ENCODE results near the gene PACSIN2.

The PACSIN2 gene

DNA sequence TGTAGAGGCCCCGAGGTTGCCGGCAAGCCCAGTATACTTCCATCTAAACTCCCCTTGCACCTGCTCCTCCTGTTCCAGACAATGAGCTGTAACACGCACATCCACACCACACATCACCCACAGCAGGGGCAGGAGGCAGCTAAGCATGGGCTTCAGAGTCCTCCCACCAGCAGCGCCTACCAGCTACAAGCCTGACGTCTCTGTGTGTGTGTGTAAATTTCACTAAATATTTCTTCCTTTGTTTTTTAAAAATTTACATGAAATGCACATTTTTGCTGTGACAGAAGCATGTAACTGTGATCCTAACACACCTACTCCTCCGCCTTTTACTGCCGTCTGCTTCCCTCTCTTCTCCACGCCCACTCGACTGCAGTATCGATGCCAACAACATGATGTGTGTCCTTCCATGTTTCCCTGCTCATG, 29.4 kb upstream of the PACSIN2 start:
- no peak for TF ChIP-seq SP1 (IDR thresholded peaks at IDR 0.05)
- TF ChIP-seq FOXA1 (IDR thresholded peaks at IDR 0.05), result no peak
- TF ChIP-seq L3MBTL2 (conservative IDR thresholded peaks at IDR 0.05), result no peak
- no peak for TF ChIP-seq ELF4 (IDR thresholded peaks at IDR 0.05)
- CTCF ChIA-PET, result interaction anchor here (0.7 kb wide), 1 partner anchor 11 kb away, joined by 3 read pairs; no protein-coding TSS in a partner anchor
- no peak for DNase-seq (ENCODE audit: extremely low spot score)
- POLR2A ChIA-PET, result no interaction called here

DNA sequence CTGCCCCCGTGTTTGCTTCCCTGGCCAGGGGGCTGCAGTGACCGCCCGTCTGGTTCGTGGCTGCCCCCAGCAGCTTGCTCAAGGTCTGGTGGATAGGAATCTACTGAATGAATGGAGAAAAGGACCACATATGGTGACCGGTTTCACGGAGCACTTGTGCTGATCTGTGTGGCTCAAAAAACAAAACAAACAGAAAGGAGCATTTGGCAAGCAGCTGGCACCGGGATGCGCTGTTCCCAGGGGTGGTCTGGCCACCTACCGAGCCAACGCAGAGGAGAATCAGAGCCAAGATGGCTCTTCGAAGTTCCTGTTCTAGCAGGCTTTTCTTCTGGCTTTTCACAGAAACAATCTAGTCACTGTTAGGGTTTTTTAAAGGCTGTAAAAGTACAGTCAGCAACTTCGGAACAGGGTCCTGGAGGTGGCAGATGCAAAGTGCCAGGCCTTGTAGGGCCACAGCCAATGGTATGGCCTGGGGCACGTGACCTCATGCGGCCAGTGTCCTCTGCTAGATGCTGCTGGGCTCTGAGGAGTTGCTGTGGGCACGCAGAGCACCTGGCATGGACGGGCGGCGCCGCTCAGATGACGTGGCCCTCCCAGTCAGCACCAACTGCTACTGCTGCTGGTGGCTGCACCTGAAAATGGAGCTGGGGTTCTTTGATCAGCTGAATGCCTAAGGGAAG, 27.3 kb upstream of the PACSIN2 start:
- CTCF ChIA-PET, result no interaction called here

DNA sequence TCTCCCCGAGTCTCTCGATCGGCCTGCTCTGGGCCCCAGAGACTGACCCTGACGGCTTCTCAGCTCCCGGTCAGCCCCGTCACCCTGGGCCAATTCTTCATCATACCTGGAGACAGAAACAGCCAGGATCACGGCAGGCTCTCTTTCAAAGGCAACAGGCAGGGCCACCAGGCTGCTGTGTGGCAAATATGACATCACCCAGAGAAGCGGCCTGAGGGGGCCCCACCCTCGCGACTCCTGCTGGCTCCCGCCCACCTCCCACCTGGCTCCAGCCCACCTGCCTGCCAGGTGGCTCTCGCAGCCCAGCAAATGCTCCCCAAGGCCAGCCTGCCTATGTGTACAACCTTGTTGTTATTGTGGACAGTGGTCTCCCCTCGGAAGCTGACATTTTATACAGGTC, 24.9 kb upstream of the PACSIN2 start:
- CTCF ChIA-PET, result no interaction called here
- POLR2A ChIA-PET, result no interaction called here
- TF ChIP-seq ZNF384 (IDR thresholded peaks at IDR 0.05), result no peak
- no peak for TF ChIP-seq TARDBP (IDR thresholded peaks at IDR 0.05)
- no peak for TF ChIP-seq L3MBTL2 (conservative IDR thresholded peaks at IDR 0.05)
- no peak for TF ChIP-seq ARNT (IDR thresholded peaks at IDR 0.05)
- TF ChIP-seq SUZ12 (IDR thresholded peaks at IDR 0.05), result no peak
- TF ChIP-seq LEF1 (IDR thresholded peaks at IDR 0.05; ENCODE audit: borderline replicate concordance), result no peak
- TF ChIP-seq SP1 (IDR thresholded peaks at IDR 0.05), result no peak
- no peak for TF ChIP-seq FOXM1 (IDR thresholded peaks at IDR 0.05; ENCODE audit: borderline replicate concordance)
- no peak for TF ChIP-seq FOXK2 (IDR thresholded peaks at IDR 0.05)
- TF ChIP-seq HDGF (IDR thresholded peaks at IDR 0.05; ENCODE audit: borderline replicate concordance), result no peak
- TF ChIP-seq BHLHE40 (IDR thresholded peaks at IDR 0.05; ENCODE audit: borderline replicate concordance), result no peak
- DNase-seq (ENCODE audit: extremely low spot score), result no peak

More for the DNA sequence above, 27.3 kb upstream of the PACSIN2 start:
- no peak for TF ChIP-seq ZNF384 (IDR thresholded peaks at IDR 0.05)
- TF ChIP-seq, protein P1, sequence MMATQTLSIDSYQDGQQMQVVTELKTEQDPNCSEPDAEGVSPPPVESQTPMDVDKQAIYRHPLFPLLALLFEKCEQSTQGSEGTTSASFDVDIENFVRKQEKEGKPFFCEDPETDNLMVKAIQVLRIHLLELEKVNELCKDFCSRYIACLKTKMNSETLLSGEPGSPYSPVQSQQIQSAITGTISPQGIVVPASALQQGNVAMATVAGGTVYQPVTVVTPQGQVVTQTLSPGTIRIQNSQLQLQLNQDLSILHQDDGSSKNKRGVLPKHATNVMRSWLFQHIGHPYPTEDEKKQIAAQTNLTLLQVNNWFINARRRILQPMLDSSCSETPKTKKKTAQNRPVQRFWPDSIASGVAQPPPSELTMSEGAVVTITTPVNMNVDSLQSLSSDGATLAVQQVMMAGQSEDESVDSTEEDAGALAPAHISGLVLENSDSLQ (IDR thresholded peaks at IDR 0.05), result no peak
- TF ChIP-seq ARNT (IDR thresholded peaks at IDR 0.05), result no peak
- POLR2A ChIA-PET, result interaction anchor here (1.0 kb wide), 1 partner anchor 426 kb away, joined by 3 read pairs; no protein-coding TSS in a partner anchor
- DNase-seq (ENCODE audit: extremely low spot score), result no peak

DNA sequence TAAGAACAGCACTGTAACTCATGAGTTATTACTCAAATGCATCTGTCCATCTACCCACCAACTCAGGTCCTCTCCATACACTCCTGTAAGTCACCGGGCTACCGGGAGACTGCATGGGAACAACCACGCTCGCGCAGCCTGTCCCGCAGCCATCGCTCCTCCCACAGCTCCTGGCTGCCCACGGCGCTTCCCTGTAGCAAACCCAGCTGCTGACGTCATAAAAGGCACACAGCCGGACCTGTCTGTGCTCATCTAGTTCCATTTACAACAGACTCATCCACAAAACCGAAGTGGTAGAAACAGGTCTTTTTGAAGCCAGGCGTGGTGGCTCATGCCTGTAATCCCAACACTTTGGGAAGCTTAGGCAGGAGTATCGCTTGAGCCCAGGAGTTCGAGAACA, 23.4 kb upstream of the PACSIN2 start:
- DNase-seq (ENCODE audit: extremely low spot score), result no peak
- CTCF ChIA-PET, result no interaction called here
- no peak for TF ChIP-seq ELF4 (IDR thresholded peaks at IDR 0.05)
- TF ChIP-seq, protein P1 (IDR thresholded peaks at IDR 0.05), result no peak
- TF ChIP-seq ARNT (IDR thresholded peaks at IDR 0.05), result no peak
- TF ChIP-seq NFRKB (IDR thresholded peaks at IDR 0.05), result no peak
- TF ChIP-seq L3MBTL2 (conservative IDR thresholded peaks at IDR 0.05), result no peak
- TF ChIP-seq SUZ12 (IDR thresholded peaks at IDR 0.05), result no peak
- no peak for TF ChIP-seq FOXM1 (IDR thresholded peaks at IDR 0.05; ENCODE audit: borderline replicate concordance)
- no peak for TF ChIP-seq LEF1 (IDR thresholded peaks at IDR 0.05; ENCODE audit: borderline replicate concordance)
- TF ChIP-seq FOXK2 (IDR thresholded peaks at IDR 0.05), result no peak
- TF ChIP-seq TARDBP (IDR thresholded peaks at IDR 0.05), result no peak
- no peak for TF ChIP-seq FOXA1 (IDR thresholded peaks at IDR 0.05)
- no peak for TF ChIP-seq CTBP1 (IDR thresholded peaks at IDR 0.05; ENCODE audit: borderline replicate concordance)
- TF ChIP-seq ZNF384 (IDR thresholded peaks at IDR 0.05), result no peak
- no peak for TF ChIP-seq SP1 (IDR thresholded peaks at IDR 0.05)
- no peak for TF ChIP-seq BHLHE40 (IDR thresholded peaks at IDR 0.05; ENCODE audit: borderline replicate concordance)
- no peak for TF ChIP-seq HDGF (IDR thresholded peaks at IDR 0.05; ENCODE audit: borderline replicate concordance)
- POLR2A ChIA-PET, result no interaction called here

DNA sequence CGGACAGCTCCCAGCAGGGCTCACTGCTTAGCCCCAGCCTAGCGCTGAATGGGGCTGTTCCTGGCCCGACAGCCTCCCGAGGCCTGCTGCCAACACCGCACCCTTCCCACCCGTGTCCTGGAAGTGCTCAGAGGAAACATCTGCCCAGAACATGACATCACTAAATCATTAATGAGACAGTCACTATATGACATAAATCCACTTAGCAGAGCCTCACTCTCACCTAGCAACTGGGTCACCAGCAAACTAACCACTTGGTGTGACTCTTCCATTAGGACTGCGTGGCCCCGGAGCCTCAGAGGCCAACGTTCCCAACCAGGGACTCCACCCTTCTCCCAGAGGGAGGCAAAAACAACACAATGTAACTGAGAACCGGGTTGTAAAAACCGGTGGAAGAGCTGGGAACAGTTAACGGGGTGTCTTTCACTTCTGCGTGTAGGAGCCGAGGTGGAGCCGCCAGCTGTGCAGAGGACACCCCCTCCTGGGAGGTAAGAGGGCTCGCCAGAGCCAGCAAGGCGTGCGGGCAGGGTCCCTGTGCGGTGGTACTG, 21.4 kb upstream of the PACSIN2 start:
- no peak for DNase-seq (ENCODE audit: extremely low spot score)
- ChIA-PET POLR2A (no interaction called here), CTCF (no interaction called here)
- TF ChIP-seq SUZ12 (IDR thresholded peaks at IDR 0.05), result no peak
- no peak for TF ChIP-seq TARDBP (IDR thresholded peaks at IDR 0.05)
- no peak for TF ChIP-seq FOXA1 (IDR thresholded peaks at IDR 0.05)
- TF ChIP-seq HDGF (IDR thresholded peaks at IDR 0.05; ENCODE audit: borderline replicate concordance), result no peak
- no peak for TF ChIP-seq NFRKB (IDR thresholded peaks at IDR 0.05)
- no peak for TF ChIP-seq ELF4 (IDR thresholded peaks at IDR 0.05)
- TF ChIP-seq BHLHE40 (IDR thresholded peaks at IDR 0.05; ENCODE audit: borderline replicate concordance), result no peak
- no peak for TF ChIP-seq SP1 (IDR thresholded peaks at IDR 0.05)
- TF ChIP-seq LEF1 (IDR thresholded peaks at IDR 0.05; ENCODE audit: borderline replicate concordance), result no peak

DNA sequence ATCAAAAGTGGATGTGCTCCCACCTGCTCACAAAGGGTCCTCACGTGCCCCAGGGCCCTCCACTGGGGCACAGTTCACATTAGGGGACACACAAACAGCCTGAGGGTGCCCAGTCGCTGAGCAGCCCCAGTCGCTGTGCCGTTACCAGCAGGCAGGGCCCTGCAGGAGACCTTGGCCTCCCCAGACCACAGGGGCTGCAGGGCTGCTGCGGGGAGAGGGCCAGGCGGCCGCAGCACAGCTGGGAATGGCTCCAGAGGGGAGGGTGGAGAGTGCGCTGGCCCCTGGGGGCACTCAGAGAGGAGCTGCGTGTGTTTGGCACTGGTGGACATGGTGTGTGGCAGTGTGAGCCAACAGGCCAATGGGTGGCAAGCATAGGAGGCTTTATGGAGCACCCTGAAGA, 20.3 kb upstream of the PACSIN2 start:
- DNase-seq (ENCODE audit: extremely low spot score), result no peak
- ChIA-PET CTCF (no interaction called here), POLR2A (interaction anchor here (1.5 kb wide), 1 partner anchor 20 kb away, joined by 5 read pairs; the partner anchor contains the start of gene PACSIN2)
- no peak for TF ChIP-seq FOXM1 (IDR thresholded peaks at IDR 0.05; ENCODE audit: borderline replicate concordance)
- TF ChIP-seq, protein P1 (IDR thresholded peaks at IDR 0.05), result no peak
- TF ChIP-seq SP1 (IDR thresholded peaks at IDR 0.05), result no peak
- TF ChIP-seq TARDBP (IDR thresholded peaks at IDR 0.05), result no peak
- TF ChIP-seq SUZ12 (IDR thresholded peaks at IDR 0.05), result no peak
- no peak for TF ChIP-seq FOXA1 (IDR thresholded peaks at IDR 0.05)

DNA sequence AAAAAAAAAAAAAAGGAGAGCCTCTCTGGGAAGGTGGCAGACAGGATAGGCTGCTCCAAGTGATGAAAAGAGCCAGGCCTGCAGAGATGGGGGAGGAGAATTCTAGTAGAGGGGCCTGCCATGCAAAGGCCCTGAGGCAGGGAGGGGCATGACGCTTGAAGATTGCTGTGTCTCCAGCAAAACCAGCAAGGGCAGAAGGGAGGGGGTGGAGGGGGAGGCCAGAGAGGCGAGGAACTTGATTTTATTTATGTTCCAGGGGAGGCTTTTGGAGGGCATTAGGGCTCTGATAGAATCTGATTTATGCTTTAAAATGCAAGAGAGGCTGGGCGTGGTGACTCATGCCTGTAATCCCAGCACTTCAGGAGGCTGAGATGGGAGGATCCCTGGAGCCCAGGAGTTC, 16.7 kb upstream of the PACSIN2 start:
- ChIA-PET CTCF (no interaction called here), POLR2A (no interaction called here)
- no peak for TF ChIP-seq ARNT (IDR thresholded peaks at IDR 0.05)
- no peak for TF ChIP-seq HDGF (IDR thresholded peaks at IDR 0.05; ENCODE audit: borderline replicate concordance)
- TF ChIP-seq LEF1 (IDR thresholded peaks at IDR 0.05; ENCODE audit: borderline replicate concordance), result no peak
- TF ChIP-seq, protein P1 (IDR thresholded peaks at IDR 0.05), result no peak
- no peak for DNase-seq (ENCODE audit: extremely low spot score)

All from HEK293T (cell line).